Bronchial epithelial cell (primary cell): ENCODE results near the gene SHQ1. TPM values are rescaled to one million over a fixed set of nuclear protein-coding genes. Genes with fewer than 3 reads are reported as not detected.
A peak's percentile ranks its signal among the peaks of the same experiment; 100 is the strongest.

Source experiments
- DNase-seq: peaks from one replicate; pipeline ENCODE4 v3.0.0-alpha.2; 2010; ENCODE audit warnings: low read depth
- FAIRE-seq: peaks from 2 replicates; lab custom pipeline; 2011; peaks lifted over from hg19 to GRCh38; lab: Jason Lieb, UNC
- H3K27me3 ChIP-seq: 2 replicates; pipeline ENCODE4 v1.5.1; 2011; ENCODE audit warnings: low read length; ENCODE audit not compliant: control insufficient read depth, insufficient read depth
- H3K36me3 ChIP-seq: 2 replicates; pipeline ENCODE4 v1.5.1; 2011; ENCODE audit warnings: low read length; ENCODE audit not compliant: control insufficient read depth, insufficient read depth
- H3K4me3 ChIP-seq: 2 replicates; pipeline ENCODE4 v1.5.1; 2011; ENCODE audit warnings: mild to moderate bottlenecking, low read depth, low read length, control low read depth
- CTCF ChIP-seq: IDR thresholded peaks from 2 replicates; pipeline ENCODE4 v1.5.1; 2011; ENCODE audit warnings: mild to moderate bottlenecking, moderate library complexity, low read length, control low read depth, inconsistent platforms; ENCODE audit not compliant: insufficient read depth, severe bottlenecking
- total RNA-seq: library from RNA; depleted of rRNA; stranded (reverse); fragments of >200 nt; gene quantifications from 2 replicates; pipeline ENCODE4 v1.2.1, GENCODE V29; 2014

The SHQ1 gene
- total RNA-seq, 1 donor from 2014 or later = 17.6 TPM

- no peak for DNase-seq
- no peaks in the 10 kb centered on the region for H3K27me3 ChIP-seq
- H3K36me3 ChIP-seq = no peaks in the 10 kb centered on the region
- H3K4me3 ChIP-seq = peak overlapping the region; percentile 32
- TF ChIP-seq CTCF = no peak
- no peak for FAIRE-seq
Observed at GRCh38 chr3:72888546-72889309, 40.5 kb upstream of the SHQ1 start.

GRCh38 chr3:72887705-72888545 is 39.7 kb upstream of the SHQ1 start, which contains the start of gene GXYLT2:
TSS of gene GXYLT2 (plus strand) at chr3:72888046. CDS start at chr3:72888234, 188 bp downstream.
- FAIRE-seq (no peak), DNase-seq (peak; percentile 23)
- H3K4me3 ChIP-seq = peak within 1 kb of the TSS; percentile 41
- TF ChIP-seq CTCF = peak; percentile 6
- H3K27me3 ChIP-seq = no peaks in the 10 kb centered on the region
- no peaks in the 10 kb centered on the region for H3K36me3 ChIP-seq

- H3K27me3 ChIP-seq = no peaks in the 10 kb centered on the region
- DNase-seq (no peak), FAIRE-seq (no peak)
- TF ChIP-seq CTCF = no peak
- H3K36me3 ChIP-seq = no peaks in the 10 kb centered on the region
- peak overlapping the region; percentile 41 for H3K4me3 ChIP-seq
Observed at GRCh38 chr3:72887343-72887704, 39.1 kb upstream of the SHQ1 start.

GRCh38 chr3:72872183-72872582 is 23.9 kb upstream of the SHQ1 start:
- Histone ChIP-seq H3K36me3 (no peaks in the 10 kb centered on the region), H3K27me3 (peaks cover 2% of the 10 kb centered on the region), H3K4me3 (no peak overlapping the region)
- no peak for TF ChIP-seq CTCF
- DNase-seq (no peak), FAIRE-seq (no peak)

- no peaks in the 10 kb centered on the region for H3K36me3 ChIP-seq
- no peak for TF ChIP-seq CTCF
- FAIRE-seq = no peak
Observed at GRCh38 chr3:72862314-72863090, 14.3 kb upstream of the SHQ1 start.

More at GRCh38 chr3:72862314-72863090, 14.3 kb upstream of the SHQ1 start:
- Histone ChIP-seq H3K27me3 (peaks cover 2% of the 10 kb centered on the region), H3K4me3 (no peak overlapping the region)
- no peak for DNase-seq
